ENCODE measurements around the gene ALK.

ALK gene

DNA sequence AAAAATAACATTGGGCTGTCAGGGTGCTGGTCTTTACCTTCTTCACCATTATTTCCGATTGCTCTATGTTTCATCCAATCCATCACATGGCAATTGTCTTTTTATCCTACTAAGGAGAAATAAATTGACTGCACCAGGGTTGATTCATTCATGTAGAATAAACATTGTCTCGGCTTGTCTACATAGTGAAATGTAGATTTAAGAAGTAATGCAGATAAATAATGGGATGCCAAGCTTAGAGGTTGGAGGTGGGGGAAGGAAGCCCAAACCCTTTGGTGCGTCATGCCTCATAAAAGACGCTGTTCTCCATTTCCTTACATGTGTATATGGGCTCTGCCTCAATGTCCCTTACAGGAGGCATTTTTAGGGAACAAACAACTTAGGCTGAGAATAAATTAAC is 117.8 kb downstream of the ALK start:
- FAIRE-seq, result no peak
- DNase-seq (ENCODE audit: insufficient read length, low spot score), result no peak
- TF ChIP-seq, protein P1, sequence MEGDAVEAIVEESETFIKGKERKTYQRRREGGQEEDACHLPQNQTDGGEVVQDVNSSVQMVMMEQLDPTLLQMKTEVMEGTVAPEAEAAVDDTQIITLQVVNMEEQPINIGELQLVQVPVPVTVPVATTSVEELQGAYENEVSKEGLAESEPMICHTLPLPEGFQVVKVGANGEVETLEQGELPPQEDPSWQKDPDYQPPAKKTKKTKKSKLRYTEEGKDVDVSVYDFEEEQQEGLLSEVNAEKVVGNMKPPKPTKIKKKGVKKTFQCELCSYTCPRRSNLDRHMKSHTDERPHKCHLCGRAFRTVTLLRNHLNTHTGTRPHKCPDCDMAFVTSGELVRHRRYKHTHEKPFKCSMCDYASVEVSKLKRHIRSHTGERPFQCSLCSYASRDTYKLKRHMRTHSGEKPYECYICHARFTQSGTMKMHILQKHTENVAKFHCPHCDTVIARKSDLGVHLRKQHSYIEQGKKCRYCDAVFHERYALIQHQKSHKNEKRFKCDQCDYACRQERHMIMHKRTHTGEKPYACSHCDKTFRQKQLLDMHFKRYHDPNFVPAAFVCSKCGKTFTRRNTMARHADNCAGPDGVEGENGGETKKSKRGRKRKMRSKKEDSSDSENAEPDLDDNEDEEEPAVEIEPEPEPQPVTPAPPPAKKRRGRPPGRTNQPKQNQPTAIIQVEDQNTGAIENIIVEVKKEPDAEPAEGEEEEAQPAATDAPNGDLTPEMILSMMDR (IDR thresholded peaks at IDR 0.05; ENCODE audit: insufficient read depth, missing control alignments), result no peak

DNA sequence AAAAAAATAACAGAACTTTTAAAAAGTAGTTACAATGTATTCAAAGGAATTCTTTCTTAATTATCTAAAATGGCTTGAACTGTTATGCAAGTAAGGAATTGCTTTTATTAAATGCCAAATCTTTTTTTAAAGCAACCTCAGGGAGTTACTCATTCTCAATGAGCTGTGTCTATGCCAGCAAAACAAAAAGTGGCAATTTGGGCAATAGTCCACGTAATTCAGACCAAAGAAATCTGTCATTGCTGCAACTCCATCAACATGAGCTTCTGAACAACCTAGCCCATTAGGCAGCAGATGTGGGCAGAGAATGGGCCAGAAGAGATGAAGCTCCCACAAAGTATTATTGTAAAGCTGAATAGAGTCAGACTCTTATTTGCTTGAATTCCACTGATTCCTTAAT is 118.4 kb downstream of the ALK start:
- no peak for DNase-seq (ENCODE audit: insufficient read length, low spot score)
- FAIRE-seq, result no peak
- TF ChIP-seq, protein P1 (IDR thresholded peaks at IDR 0.05; ENCODE audit: insufficient read depth, missing control alignments), result no peak

DNA sequence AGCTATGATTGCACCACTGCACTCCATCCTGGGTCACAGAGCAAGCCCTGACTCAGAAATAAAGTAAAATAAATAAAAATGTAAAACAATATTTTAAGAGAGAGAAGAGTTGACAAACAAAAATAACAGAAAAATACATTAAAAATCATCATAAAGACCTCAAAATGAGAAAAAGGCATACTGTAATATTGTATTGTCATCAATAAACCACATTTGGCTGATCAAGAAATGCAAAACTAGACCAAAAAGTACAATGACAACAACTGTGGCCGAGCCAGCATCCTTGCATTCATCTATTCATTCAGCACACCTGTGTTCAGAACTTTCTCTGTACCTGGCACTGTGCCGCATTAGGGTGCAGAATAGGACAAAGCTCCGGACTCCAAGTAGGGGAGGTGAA is 121.8 kb downstream of the ALK start:
- FAIRE-seq, result no peak

DNA sequence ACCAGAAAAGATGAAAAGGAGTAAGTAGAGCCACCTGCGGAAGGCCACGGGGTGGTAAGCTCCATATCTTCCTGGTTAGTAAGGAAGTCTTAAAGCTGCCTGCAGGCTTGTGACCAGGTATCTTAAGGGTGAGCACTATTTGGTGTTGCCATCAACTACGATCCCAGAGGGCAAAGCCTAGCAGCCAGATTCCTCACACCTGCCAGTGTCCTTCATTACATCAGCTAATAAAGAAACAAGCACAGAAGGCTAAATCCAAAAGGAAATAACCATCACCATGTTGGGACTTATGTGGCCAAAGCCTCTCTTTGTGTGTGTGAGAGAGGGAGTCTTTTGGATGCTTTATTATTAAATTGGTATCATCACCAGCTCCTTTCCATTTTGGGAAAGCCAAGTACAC is 123.5 kb downstream of the ALK start:
- DNase-seq (ENCODE audit: insufficient read length, low spot score), result no peak
- no peak for FAIRE-seq
- TF ChIP-seq, protein P1 (IDR thresholded peaks at IDR 0.05; ENCODE audit: insufficient read depth, missing control alignments), result no peak

More for the DNA sequence above, 121.8 kb downstream of the ALK start:
- no peak for DNase-seq (ENCODE audit: insufficient read length, low spot score)
- TF ChIP-seq, protein P1 (IDR thresholded peaks at IDR 0.05; ENCODE audit: insufficient read depth, missing control alignments), result no peak

- DNase-seq (ENCODE audit: insufficient read length, low spot score), result no peak
- no peak for FAIRE-seq
Measured at GRCh38 chr2:29796446-29796845, 124.9 kb downstream of the ALK start.

DNA sequence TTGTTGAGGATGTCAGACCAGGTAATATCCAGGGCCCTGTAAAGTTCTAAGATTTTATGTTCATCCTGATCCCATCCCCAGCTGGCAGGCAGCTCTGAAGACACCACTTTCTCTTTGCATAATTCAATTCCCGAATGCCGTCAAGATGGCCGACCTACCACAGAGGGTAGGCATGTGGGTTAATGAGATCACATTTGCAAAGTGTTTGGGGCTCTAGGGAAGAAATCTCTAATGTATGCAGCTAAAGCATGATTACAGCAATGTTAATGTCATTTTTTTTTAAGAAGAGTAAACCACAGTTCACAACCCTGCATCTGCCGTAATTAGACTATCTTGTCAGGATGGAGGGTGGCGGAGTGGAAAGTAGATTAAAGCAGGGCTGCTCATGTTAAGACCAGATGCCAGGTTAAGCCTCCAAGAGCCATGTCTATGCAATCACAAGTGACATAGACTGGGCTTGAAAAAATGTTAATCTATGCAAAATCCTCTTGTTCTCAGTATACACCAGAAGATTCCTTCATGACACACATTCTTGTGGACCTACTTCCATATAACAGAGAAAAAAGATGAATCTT is 131.4 kb downstream of the ALK start:
- TF ChIP-seq, protein P1 (IDR thresholded peaks at IDR 0.05; ENCODE audit: insufficient read depth, missing control alignments), result no peak
- DNase-seq (ENCODE audit: insufficient read length, low spot score) (no peak), FAIRE-seq (peak; percentile 94)

More at GRCh38 chr2:29796446-29796845, 124.9 kb downstream of the ALK start:
- TF ChIP-seq, protein P1 (IDR thresholded peaks at IDR 0.05; ENCODE audit: insufficient read depth, missing control alignments), result no peak

Measured in D721Med (cell line).